ENCODE results near the gene UGT1A9. TPM values are rescaled to one million over a fixed set of nuclear protein-coding genes. Genes with fewer than 3 reads are reported as not detected.

The UGT1A9 gene
- polyA plus RNA-seq, 1 donor (not counting 4 experiments of a cell fraction or from before 2014, with no cell fraction given): not detected

DNA sequence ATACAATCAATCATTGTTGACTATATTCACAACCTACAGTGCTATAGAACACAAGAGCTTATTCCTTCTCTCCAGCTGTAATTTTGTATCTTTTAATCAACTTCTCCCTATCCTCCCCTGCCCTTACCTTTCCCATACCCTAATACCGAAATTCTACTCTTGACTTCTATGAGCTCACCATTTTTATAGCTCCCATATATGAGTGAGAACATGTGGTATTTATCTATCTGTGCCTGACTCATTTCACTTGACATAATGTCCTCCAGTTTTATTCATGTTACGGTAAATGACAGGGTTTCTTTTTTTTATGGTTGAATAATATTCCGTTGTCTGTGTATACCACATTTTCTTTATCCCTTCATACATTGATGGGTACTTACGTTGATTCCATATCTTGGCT, 109.1 kb downstream of the UGT1A9 start:
- no peaks in the 10 kb centered on the region for H3K4me1 ChIP-seq (ENCODE audit: control insufficient read depth, extremely low read depth, insufficient read depth, low read length)
- no peak overlapping the region for H3K4me3 ChIP-seq (ENCODE audit: control insufficient read depth in 2 of 3, extremely low read depth in 1 of 3, insufficient read depth in 2 of 3, low read depth in 1 of 3, low read length in 3 of 3)
- H3K9me3 ChIP-seq (ENCODE audit: control insufficient read depth, low read depth, low read length): no peaks in the 10 kb centered on the region
- no peak overlapping the region for H3K9ac ChIP-seq (ENCODE audit: control insufficient read depth, extremely low read depth, insufficient read depth, low read length)
- no peak overlapping the region for H3K4me2 ChIP-seq (ENCODE audit: control insufficient read depth, extremely low read depth, insufficient read depth, low read depth, low read length)
- no peaks in the 10 kb centered on the region for H3K27me3 ChIP-seq (ENCODE audit: control insufficient read depth, extremely low read depth, insufficient read depth, low read length)
- H3K27ac ChIP-seq (ENCODE audit: control insufficient read depth, insufficient read depth, low read length): no peak overlapping the region
- DNase-seq (ENCODE audit: low read depth, low spot score) (no peak), FAIRE-seq (no peak)
- no peaks in the 10 kb centered on the region for H4K20me1 ChIP-seq (ENCODE audit: control insufficient read depth, extremely low read depth, insufficient read depth, low read length)
- H2AFZ ChIP-seq (ENCODE audit: control insufficient read depth, low read length): no peak overlapping the region
- TF ChIP-seq EZH2 (IDR thresholded peaks at IDR 0.05; ENCODE audit: low read length): no peak
- TF ChIP-seq, protein P1, sequence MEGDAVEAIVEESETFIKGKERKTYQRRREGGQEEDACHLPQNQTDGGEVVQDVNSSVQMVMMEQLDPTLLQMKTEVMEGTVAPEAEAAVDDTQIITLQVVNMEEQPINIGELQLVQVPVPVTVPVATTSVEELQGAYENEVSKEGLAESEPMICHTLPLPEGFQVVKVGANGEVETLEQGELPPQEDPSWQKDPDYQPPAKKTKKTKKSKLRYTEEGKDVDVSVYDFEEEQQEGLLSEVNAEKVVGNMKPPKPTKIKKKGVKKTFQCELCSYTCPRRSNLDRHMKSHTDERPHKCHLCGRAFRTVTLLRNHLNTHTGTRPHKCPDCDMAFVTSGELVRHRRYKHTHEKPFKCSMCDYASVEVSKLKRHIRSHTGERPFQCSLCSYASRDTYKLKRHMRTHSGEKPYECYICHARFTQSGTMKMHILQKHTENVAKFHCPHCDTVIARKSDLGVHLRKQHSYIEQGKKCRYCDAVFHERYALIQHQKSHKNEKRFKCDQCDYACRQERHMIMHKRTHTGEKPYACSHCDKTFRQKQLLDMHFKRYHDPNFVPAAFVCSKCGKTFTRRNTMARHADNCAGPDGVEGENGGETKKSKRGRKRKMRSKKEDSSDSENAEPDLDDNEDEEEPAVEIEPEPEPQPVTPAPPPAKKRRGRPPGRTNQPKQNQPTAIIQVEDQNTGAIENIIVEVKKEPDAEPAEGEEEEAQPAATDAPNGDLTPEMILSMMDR (optimal IDR thresholded peaks at IDR 0.05 in 1 of 3, IDR thresholded peaks at IDR 0.05 in 1 of 3, conservative IDR thresholded peaks at IDR 0.05 in 1 of 3; ENCODE audit: extremely low read depth in 1 of 3, insufficient read depth in 2 of 3, low read length in 3 of 3): no peak
- no peaks in the 10 kb centered on the region for H3K36me3 ChIP-seq (ENCODE audit: control insufficient read depth in 2 of 2, extremely low read depth in 1 of 2, insufficient read depth in 2 of 2, low read length in 2 of 2)
- dilution Hi-C loops (cut with MboI; ENCODE audit: extremely low pct_ligation_motif_present, low sequenced_read_pairs): no loop called here
- H3K79me2 ChIP-seq (ENCODE audit: control insufficient read depth, insufficient read depth, low read length): no peaks in the 10 kb centered on the region
- no peaks in the 10 kb centered on the region for H3K9me1 ChIP-seq (ENCODE audit: control insufficient read depth, extremely low read depth, insufficient read depth, low read length)

GRCh38 chr2:233789554-233789953, 117.9 kb downstream of the UGT1A9 start:
- Histone ChIP-seq H3K4me2 (ENCODE audit: control insufficient read depth, extremely low read depth, insufficient read depth, low read depth, low read length) (no peak overlapping the region), H2AFZ (ENCODE audit: control insufficient read depth, low read length) (no peak overlapping the region), H3K9ac (ENCODE audit: control insufficient read depth, extremely low read depth, insufficient read depth, low read length) (no peak overlapping the region), H3K79me2 (ENCODE audit: control insufficient read depth, insufficient read depth, low read length) (no peaks in the 10 kb centered on the region), H3K36me3 (ENCODE audit: control insufficient read depth in 2 of 2, extremely low read depth in 1 of 2, insufficient read depth in 2 of 2, low read length in 2 of 2) (no peaks in the 10 kb centered on the region), H3K9me1 (ENCODE audit: control insufficient read depth, extremely low read depth, insufficient read depth, low read length) (no peaks in the 10 kb centered on the region), H3K9me3 (ENCODE audit: control insufficient read depth, low read depth, low read length) (no peaks in the 10 kb centered on the region), H3K4me1 (ENCODE audit: control insufficient read depth, extremely low read depth, insufficient read depth, low read length) (no peaks in the 10 kb centered on the region), H4K20me1 (ENCODE audit: control insufficient read depth, extremely low read depth, insufficient read depth, low read length) (no peaks in the 10 kb centered on the region), H3K27me3 (ENCODE audit: control insufficient read depth, extremely low read depth, insufficient read depth, low read length) (no peaks in the 10 kb centered on the region), H3K27ac (ENCODE audit: control insufficient read depth, insufficient read depth, low read length) (no peak overlapping the region), H3K4me3 (ENCODE audit: control insufficient read depth in 2 of 3, extremely low read depth in 1 of 3, insufficient read depth in 2 of 3, low read depth in 1 of 3, low read length in 3 of 3) (no peak overlapping the region)
- dilution Hi-C loops (cut with MboI; ENCODE audit: extremely low pct_ligation_motif_present, low sequenced_read_pairs): no loop called here
- DNase-seq (ENCODE audit: low read depth, low spot score) (no peak), FAIRE-seq (no peak)
- TF ChIP-seq EZH2 (IDR thresholded peaks at IDR 0.05; ENCODE audit: low read length): no peak
- TF ChIP-seq, protein P1 (optimal IDR thresholded peaks at IDR 0.05 in 1 of 3, IDR thresholded peaks at IDR 0.05 in 1 of 3, conservative IDR thresholded peaks at IDR 0.05 in 1 of 3; ENCODE audit: extremely low read depth in 1 of 3, insufficient read depth in 2 of 3, low read length in 3 of 3): no peak

All from keratinocyte (primary cell).